Hepatocyte (in vitro differentiated cells): ENCODE results near the gene OR52L1.

Source experiments
- EZH2 ChIP-seq: fragments of 200-600 bp; sonication (generic); IDR thresholded peaks from 2 replicates; pipeline ENCODE4 v1.6.1; 2016; ENCODE audit warnings: antibody characterized with exemption, mild to moderate bottlenecking, borderline replicate concordance
- EZH2phosphoT487 ChIP-seq: fragments of 200-600 bp; sonication (generic); IDR thresholded peaks from one replicate; pipeline ENCODE4 v1.6.1; 2018; ENCODE audit warnings: antibody characterized with exemption, mild to moderate bottlenecking, low read depth, moderate library complexity; ENCODE audit not compliant: unreplicated experiment, severe bottlenecking
- TF ChIP-seq, protein P1 (sequence below): fragments of 200-600 bp; sonication (generic); IDR thresholded peaks from 2 replicates; pipeline ENCODE4 v1.5.1; 2016; ENCODE audit warnings: antibody characterized with exemption, mild to moderate bottlenecking; ENCODE audit not compliant: poor library complexity

- TF ChIP-seq EZH2 (no peak), EZH2phosphoT487 (no peak)
- TF ChIP-seq, protein P1, sequence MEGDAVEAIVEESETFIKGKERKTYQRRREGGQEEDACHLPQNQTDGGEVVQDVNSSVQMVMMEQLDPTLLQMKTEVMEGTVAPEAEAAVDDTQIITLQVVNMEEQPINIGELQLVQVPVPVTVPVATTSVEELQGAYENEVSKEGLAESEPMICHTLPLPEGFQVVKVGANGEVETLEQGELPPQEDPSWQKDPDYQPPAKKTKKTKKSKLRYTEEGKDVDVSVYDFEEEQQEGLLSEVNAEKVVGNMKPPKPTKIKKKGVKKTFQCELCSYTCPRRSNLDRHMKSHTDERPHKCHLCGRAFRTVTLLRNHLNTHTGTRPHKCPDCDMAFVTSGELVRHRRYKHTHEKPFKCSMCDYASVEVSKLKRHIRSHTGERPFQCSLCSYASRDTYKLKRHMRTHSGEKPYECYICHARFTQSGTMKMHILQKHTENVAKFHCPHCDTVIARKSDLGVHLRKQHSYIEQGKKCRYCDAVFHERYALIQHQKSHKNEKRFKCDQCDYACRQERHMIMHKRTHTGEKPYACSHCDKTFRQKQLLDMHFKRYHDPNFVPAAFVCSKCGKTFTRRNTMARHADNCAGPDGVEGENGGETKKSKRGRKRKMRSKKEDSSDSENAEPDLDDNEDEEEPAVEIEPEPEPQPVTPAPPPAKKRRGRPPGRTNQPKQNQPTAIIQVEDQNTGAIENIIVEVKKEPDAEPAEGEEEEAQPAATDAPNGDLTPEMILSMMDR: no peak
These were observed 44.8 kb downstream of the OR52L1 start, which contains the start of gene OR56A3 for GRCh38 chr11:5941951-5942350.
